MM.1S (cell line): Measurements from ENCODE around the gene KCTD5.

Experiments
- DNase-seq: peaks from one replicate; pipeline ENCODE4 v3.0.0-alpha.2; 2015
- H2AFZ ChIP-seq: fragments of 300-600 bp; sonication (generic); 2 replicates; pipeline ENCODE4 v1.6.0; 2016; ENCODE audit warnings: antibody characterized with exemption, low read length
- H3F3A ChIP-seq: fragments of 300-600 bp; sonication (generic); 2 replicates; pipeline ENCODE4 v1.6.1; 2016; ENCODE audit warnings: mild to moderate bottlenecking, antibody characterized with exemption, low read length, moderate library complexity, mixed read lengths; ENCODE audit not compliant: insufficient read depth
- H3K27ac ChIP-seq: fragments of 300-600 bp; sonication (generic); 2 replicates; pipeline ENCODE4 v1.5.1; 2016; ENCODE audit warnings: mild to moderate bottlenecking, low read length
- H3K27me3 ChIP-seq: fragments of 300-600 bp; sonication (generic); replicated peaks from 2 replicates; pipeline ENCODE4 v1.6.0; 2016; ENCODE audit warnings: low read length; ENCODE audit not compliant: insufficient read depth
- H3K36me3 ChIP-seq: fragments of 300-600 bp; sonication (generic); replicated peaks from 2 replicates; pipeline ENCODE4 v1.6.1; 2016; ENCODE audit warnings: mild to moderate bottlenecking, low read length, mixed read lengths; ENCODE audit not compliant: insufficient read depth
- H3K4me1 ChIP-seq: fragments of 300-600 bp; sonication (generic); 2 replicates; pipeline ENCODE4 v1.6.1; 2016; ENCODE audit warnings: low read length, mixed read lengths
- H3K4me2 ChIP-seq: fragments of 300-600 bp; sonication (generic); 2 replicates; pipeline ENCODE4 v1.6.0; 2016; ENCODE audit warnings: low read depth, low read length
- H3K4me3 ChIP-seq: fragments of 300-600 bp; sonication (generic); 2 replicates; pipeline ENCODE4 v1.5.1; 2016; ENCODE audit warnings: low read length, mixed read lengths
- H3K79me2 ChIP-seq: fragments of 300-600 bp; sonication (generic); 2 replicates; pipeline ENCODE4 v1.6.1; 2016; ENCODE audit warnings: mixed run types, low read length, mixed read lengths
- H3K9ac ChIP-seq: fragments of 300-600 bp; sonication (generic); 2 replicates; pipeline ENCODE4 v1.6.1; 2016; ENCODE audit warnings: low read length, mixed read lengths
- H3K9me2 ChIP-seq: fragments of 300-600 bp; sonication (generic); replicated peaks from 2 replicates; pipeline ENCODE4 v1.6.1; 2016; ENCODE audit warnings: mild to moderate bottlenecking, low read length, mixed read lengths; ENCODE audit not compliant: insufficient read depth
- H3K9me3 ChIP-seq: fragments of 300-600 bp; sonication (generic); replicated peaks from 2 replicates; pipeline ENCODE4 v1.6.1; 2016; ENCODE audit warnings: mild to moderate bottlenecking, low read length, mixed read lengths; ENCODE audit not compliant: insufficient read depth
- H4K20me1 ChIP-seq: fragments of 300-600 bp; sonication (generic); 2 replicates; pipeline ENCODE4 v1.6.1; 2016; ENCODE audit warnings: mild to moderate bottlenecking, low read length, moderate library complexity, mixed read lengths; ENCODE audit not compliant: insufficient read depth
- EZH2 ChIP-seq: fragments of 300-600 bp; sonication (generic); optimal IDR thresholded peaks from 2 replicates; pipeline ENCODE3; 2017; ENCODE audit warnings: low read depth, mild to moderate bottlenecking, antibody characterized with exemption, low read length, mixed read lengths
- EZH2phosphoT487 ChIP-seq: fragments of 300-600 bp; sonication (generic); IDR thresholded peaks from 2 replicates; pipeline ENCODE4 v1.6.1; 2018; ENCODE audit warnings: antibody characterized with exemption, low read length
- TF ChIP-seq, protein P1 (sequence below): fragments of 300-600 bp; sonication (generic); IDR thresholded peaks from 2 replicates; pipeline ENCODE4 v1.5.1; 2016; ENCODE audit warnings: antibody characterized with exemption, low read length, mixed read lengths

Gene KCTD5

DNA sequence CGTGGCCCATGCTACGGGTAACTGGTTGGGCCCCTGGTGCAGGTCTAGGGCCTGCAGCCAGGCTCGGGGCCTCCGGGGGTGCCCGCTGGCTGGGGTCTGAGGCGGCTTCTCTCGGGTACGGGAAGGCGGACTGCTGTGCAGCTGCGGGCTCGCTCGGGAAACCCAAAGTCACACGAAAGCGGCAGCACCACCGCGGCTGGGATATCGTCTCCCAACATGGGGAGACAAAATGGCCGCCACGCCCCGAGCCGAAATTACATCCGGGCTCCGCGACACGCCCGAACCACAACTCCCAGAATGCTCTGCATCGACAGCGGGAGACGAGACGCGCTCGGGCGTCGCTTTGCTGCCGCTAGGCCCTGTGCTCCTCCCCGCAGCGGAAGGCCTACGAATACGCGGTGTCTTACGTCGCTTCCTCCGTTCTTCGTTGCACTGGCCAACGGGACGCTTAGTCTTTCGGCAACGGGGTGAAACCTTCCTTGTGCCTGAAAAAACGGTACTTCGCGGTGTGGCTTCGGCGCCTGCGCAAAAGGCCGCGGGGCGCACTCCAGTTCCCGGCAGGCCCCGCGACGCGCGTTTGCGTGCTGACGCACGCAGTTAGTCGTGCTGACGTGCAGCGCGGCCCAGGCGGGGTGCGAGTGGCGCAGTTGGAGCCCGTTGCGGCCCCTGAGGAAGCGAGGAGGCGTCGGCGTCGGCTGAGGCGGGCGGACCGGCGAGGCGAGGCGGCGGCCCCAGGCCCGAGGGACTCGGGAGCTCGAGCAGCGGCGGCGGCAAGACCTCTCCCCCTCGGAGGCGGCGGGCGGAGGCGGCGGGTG is 69.9 kb downstream of the KCTD5 start, which contains the start of gene SRRM2:
Gene SRRM2, plus strand, starts transcription at position 604 of the 815 bp plus-strand sequence. CDS start 3,727 bp downstream, outside the sequence.
- Histone ChIP-seq H2AFZ (peak within 1 kb of the TSS; percentile 80), H3F3A (no peaks in the 10 kb centered on the region; the same call in 1 of the 2 replicates), H3K79me2 (peaks cover 55% of the 10 kb centered on the region), H3K27me3 (no peaks in the 10 kb centered on the region), H3K4me3 (peak within 1 kb of the TSS; percentile 77), H3K36me3 (peaks cover 13% of the 10 kb centered on the region; the same call in 1 of the 2 replicates), H3K9me2 (no peaks in the 10 kb centered on the region), H3K27ac (peak within 1 kb of the TSS; percentile 95), H3K9ac (peak within 1 kb of the TSS; percentile 95), H3K4me1 (peaks cover 22% of the 10 kb centered on the region), H4K20me1 (peaks cover 37% of the 10 kb centered on the region), H3K9me3 (no peaks in the 10 kb centered on the region), H3K4me2 (peak within 1 kb of the TSS; percentile 86)
- DNase-seq, result peak; percentile 98
- TF ChIP-seq, protein P1, sequence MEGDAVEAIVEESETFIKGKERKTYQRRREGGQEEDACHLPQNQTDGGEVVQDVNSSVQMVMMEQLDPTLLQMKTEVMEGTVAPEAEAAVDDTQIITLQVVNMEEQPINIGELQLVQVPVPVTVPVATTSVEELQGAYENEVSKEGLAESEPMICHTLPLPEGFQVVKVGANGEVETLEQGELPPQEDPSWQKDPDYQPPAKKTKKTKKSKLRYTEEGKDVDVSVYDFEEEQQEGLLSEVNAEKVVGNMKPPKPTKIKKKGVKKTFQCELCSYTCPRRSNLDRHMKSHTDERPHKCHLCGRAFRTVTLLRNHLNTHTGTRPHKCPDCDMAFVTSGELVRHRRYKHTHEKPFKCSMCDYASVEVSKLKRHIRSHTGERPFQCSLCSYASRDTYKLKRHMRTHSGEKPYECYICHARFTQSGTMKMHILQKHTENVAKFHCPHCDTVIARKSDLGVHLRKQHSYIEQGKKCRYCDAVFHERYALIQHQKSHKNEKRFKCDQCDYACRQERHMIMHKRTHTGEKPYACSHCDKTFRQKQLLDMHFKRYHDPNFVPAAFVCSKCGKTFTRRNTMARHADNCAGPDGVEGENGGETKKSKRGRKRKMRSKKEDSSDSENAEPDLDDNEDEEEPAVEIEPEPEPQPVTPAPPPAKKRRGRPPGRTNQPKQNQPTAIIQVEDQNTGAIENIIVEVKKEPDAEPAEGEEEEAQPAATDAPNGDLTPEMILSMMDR, result no peak

DNA sequence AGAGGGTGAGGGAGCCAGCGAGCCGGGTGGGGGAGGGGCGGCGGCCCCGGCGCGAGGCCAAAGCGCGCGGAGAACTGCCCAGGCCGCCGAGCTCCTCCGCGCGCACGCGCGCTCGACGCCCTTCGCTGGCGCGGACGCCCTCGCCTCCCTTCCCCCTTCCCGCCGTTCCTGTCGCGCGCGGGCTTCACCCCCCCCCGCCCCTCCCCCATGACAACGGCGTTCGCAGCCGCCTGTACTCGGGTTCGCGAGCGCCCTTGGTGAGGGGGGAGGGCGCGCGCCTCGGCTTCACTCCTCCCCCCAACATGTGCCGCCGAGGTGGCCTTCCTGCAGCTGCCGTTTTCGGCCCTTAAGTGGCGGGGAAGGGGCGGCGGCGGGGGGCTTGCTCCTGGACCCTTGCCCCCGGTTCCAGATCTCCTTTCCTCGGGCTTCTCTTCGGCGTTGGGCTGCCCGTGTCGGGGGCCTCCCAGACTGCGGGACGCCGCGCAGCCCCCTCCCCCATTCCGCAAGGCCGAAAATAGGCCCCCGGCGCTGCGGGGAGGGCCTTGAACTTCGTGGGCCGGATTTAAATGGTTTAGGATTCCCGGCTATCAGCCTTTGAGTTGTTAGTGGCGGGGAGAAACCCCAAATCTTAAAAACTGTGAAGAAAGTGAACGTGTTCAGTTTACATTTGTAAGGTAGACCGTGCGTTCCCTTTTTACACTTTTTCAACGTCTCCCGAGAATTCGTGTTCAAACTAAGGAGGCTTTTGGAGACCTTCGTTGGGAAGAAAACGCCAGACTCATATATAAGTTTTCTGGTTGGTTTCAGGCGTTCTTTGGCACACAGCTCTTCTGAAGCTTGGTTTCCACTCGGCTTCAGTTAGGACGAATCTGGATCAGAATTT is 70.8 kb downstream of the KCTD5 start:
- Histone ChIP-seq H3K4me3 (peak overlapping the region; percentile 77), H3K4me2 (peak overlapping the region; percentile 83), H3K79me2 (peaks cover 63% of the 10 kb centered on the region), H3K27ac (peak overlapping the region; percentile 95), H3K27me3 (no peaks in the 10 kb centered on the region), H3K36me3 (peaks cover 20% of the 10 kb centered on the region), H3F3A (no peaks in the 10 kb centered on the region; the same call in 1 of the 2 replicates), H3K9me2 (no peaks in the 10 kb centered on the region), H3K9me3 (no peaks in the 10 kb centered on the region), H4K20me1 (peaks cover 37% of the 10 kb centered on the region), H2AFZ (no peak overlapping the region), H3K9ac (peak overlapping the region; percentile 95), H3K4me1 (peaks cover 22% of the 10 kb centered on the region)
- DNase-seq, result peak; percentile 80
- TF ChIP-seq EZH2, result no peak

DNA sequence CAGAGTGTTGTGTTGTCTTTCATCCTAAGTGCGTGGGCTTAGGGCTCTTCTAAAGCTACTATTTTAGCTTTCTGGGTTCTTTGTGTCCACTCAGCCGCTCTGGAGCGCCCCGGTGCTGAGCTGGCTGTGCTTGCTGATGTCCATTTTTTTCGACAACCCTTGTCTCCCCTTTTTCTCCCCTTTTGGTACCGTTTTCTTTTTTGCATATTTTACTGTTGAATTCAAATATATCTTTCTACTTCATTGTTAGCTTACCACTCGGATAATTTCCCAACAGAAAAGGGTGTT is 71.4 kb downstream of the KCTD5 start:
- H3K79me2 ChIP-seq, result peaks cover 69% of the 10 kb centered on the region
- H3K4me1 ChIP-seq, result peaks cover 22% of the 10 kb centered on the region
- no peaks in the 10 kb centered on the region for H3K9me2 ChIP-seq
- H3K36me3 ChIP-seq, result peaks cover 26% of the 10 kb centered on the region
- H3K9me3 ChIP-seq, result no peaks in the 10 kb centered on the region
- H2AFZ ChIP-seq, result no peak overlapping the region
- H3K27ac ChIP-seq, result peak overlapping the region; percentile 95; the same call in 1 of the 2 replicates
- DNase-seq, result peak; percentile 17
- H3K9ac ChIP-seq, result peak overlapping the region; percentile 95
- H3F3A ChIP-seq, result no peaks in the 10 kb centered on the region; the same call in 1 of the 2 replicates
- peak overlapping the region; percentile 77 for H3K4me3 ChIP-seq
- peak overlapping the region; percentile 83 for H3K4me2 ChIP-seq
- H3K27me3 ChIP-seq, result no peaks in the 10 kb centered on the region
- TF ChIP-seq, protein P1, result no peak
- TF ChIP-seq EZH2phosphoT487 (no peak), EZH2 (no peak)
- peaks cover 37% of the 10 kb centered on the region for H4K20me1 ChIP-seq
